HEK293 (cell line): Measurements from ENCODE around the gene WDR43.

Source experiments
- CTCF ChIP-seq: fragments of 450-650 bp; formaldehyde crosslinking; IDR thresholded peaks from 2 replicates; pipeline ENCODE4 v1.5.1; 2016; ENCODE audit warnings: missing biosample characterization, missing genetic modification characterization
- ZBTB26 ChIP-seq: fragments of 450-650 bp; formaldehyde crosslinking; optimal IDR thresholded peaks from 2 replicates; pipeline ENCODE3; 2016; ENCODE audit warnings: missing biosample characterization, mild to moderate bottlenecking, missing genetic modification characterization
- ZBTB7A ChIP-seq: fragments of 450-650 bp; formaldehyde crosslinking; IDR thresholded peaks from 2 replicates; pipeline ENCODE4 v1.5.1; 2016; ENCODE audit warnings: low read depth, missing biosample characterization, missing genetic modification characterization
- ZNF311 ChIP-seq: fragments of 450-650 bp; formaldehyde crosslinking; IDR thresholded peaks from 2 replicates; pipeline ENCODE4 v1.5.1; 2017; ENCODE audit warnings: missing biosample characterization, missing genetic modification characterization, borderline replicate concordance
- ZNF518A ChIP-seq: fragments of 450-650 bp; formaldehyde crosslinking; conservative IDR thresholded peaks from 2 replicates; pipeline ENCODE4 v1.5.1; 2016; ENCODE audit warnings: low read depth, missing biosample characterization, missing genetic modification characterization
- ZNF792 ChIP-seq: fragments of 450-650 bp; formaldehyde crosslinking; IDR thresholded peaks from 2 replicates; pipeline ENCODE4 v1.5.1; 2016; ENCODE audit warnings: missing biosample characterization, missing genetic modification characterization
- ZNF837 ChIP-seq: fragments of 450-650 bp; formaldehyde crosslinking; IDR thresholded peaks from 2 replicates; pipeline ENCODE4 v1.5.1; 2016; ENCODE audit warnings: missing biosample characterization, missing genetic modification characterization

GRCh38 chr2:28991460-28991859 is 97.0 kb downstream of the WDR43 start:
- TF ChIP-seq CTCF (tag by site-specific recombination) (no peak), ZBTB7A (tag by site-specific recombination) (no peak), ZNF311 (tag by site-specific recombination) (no peak), ZNF837 (tag by site-specific recombination) (no peak), ZNF792 (tag by site-specific recombination) (no peak), ZBTB26 (tag by site-specific recombination) (no peak), ZNF518A (no peak)
